HCT116 (cell line): Measurements from ENCODE around the gene CD1B. TPM values are rescaled to one million over a fixed set of nuclear protein-coding genes. Genes with fewer than 3 reads are reported as not detected.

Source experiments
- ATAC-seq: fragments of 200-7000 bp; cut with Tn5 transposase; 2 replicates; pipeline ENCODE4 v1.9.1; 2020; ENCODE audit warnings: mild to moderate bottlenecking, moderate library complexity
- BruUV-seq: library from RNA; stranded (reverse); fragments of 400-500 nt; replicated peaks from 2 replicates; lab custom pipeline; 2021; lab: Mats Ljungman, UMichigan
- CTCF ChIA-PET: fragments of 300-600 bp; sonication (Branson Sonifier 250); formaldehyde crosslinking; loops from one replicate; lab custom pipeline; 2021; ENCODE audit warnings: antibody characterized with exemption; lab: Charles Lee
- POLR2A ChIA-PET: fragments of 300-600, 350-600 bp; sonication (Branson Sonifier 250); formaldehyde crosslinking; loops from one replicate; lab custom pipeline; 2021; ENCODE audit warnings: antibody characterized with exemption; lab: Charles Lee
- RAD21 ChIA-PET, 2 experiments: fragments of 300-600 bp; sonication (Branson Sonifier 250); formaldehyde crosslinking; loops; one replicate each; lab custom pipeline; 2023; ENCODE audit warnings: low total read pairs in 2 of 2; ENCODE audit not compliant: uncharacterized antibody in 2 of 2, unreplicated experiment in 2 of 2, low non-redundant PET in 1 of 2; lab: Charles Lee
- DNase-seq: peaks from one replicate; pipeline ENCODE4 v3.0.0-alpha.2; 2010; ENCODE audit warnings: low read depth, low spot score
- H2AFZ ChIP-seq: fragments of 200-600 bp; shearing (Covaris generic), sonication (generic); 2 replicates; pipeline ENCODE4 v1.6.1; 2017; ENCODE audit warnings: low read depth, mixed run types, mixed read lengths, antibody characterized with exemption, low read length; ENCODE audit not compliant: poor library complexity, severe bottlenecking
- H3K27ac ChIP-seq: 2 replicates; pipeline ENCODE4 v1.5.1; 2012; ENCODE audit warnings: low read depth, low read length
- H3K27me3 ChIP-seq: fragments of 200-600 bp; sonication (generic); 2 replicates; pipeline ENCODE4 v1.6.1; 2016; ENCODE audit warnings: mixed run types, low read length, mixed read lengths; ENCODE audit not compliant: insufficient read depth
- H3K36me3 ChIP-seq, 2 experiments: fragments of 200-500 bp in 1 of 2; fragments of 200-600 bp in 1 of 2; sonication (Bioruptor generic) in 1 of 2; sonication (generic) in 1 of 2; 2 replicates each; pipeline versions ENCODE4 v1.5.1 to v1.6.1; 2014 to 2016; ENCODE audit warnings: low read length in 2 of 2, inconsistent platforms in 1 of 2, mixed read lengths in 1 of 2, mixed run types in 1 of 2; ENCODE audit not compliant: insufficient read depth in 2 of 2, control insufficient read depth in 1 of 2
- H3K4me1 ChIP-seq, 2 experiments: fragments of 200-600 bp in 1 of 2; sonication (generic) in 1 of 2; 2 replicates each; pipeline versions ENCODE4 v1.5.1 to v1.6.1; 2012 to 2017; ENCODE audit warnings: low read length in 2 of 2, inconsistent platforms in 1 of 2, mild to moderate bottlenecking in 1 of 2, mixed read lengths in 1 of 2, mixed run types in 1 of 2, moderate library complexity in 1 of 2; ENCODE audit not compliant: insufficient read depth in 2 of 2, control insufficient read depth in 1 of 2
- H3K4me2 ChIP-seq: fragments of 200-600 bp; sonication (generic); 2 replicates; pipeline ENCODE4 v1.6.1; 2017; ENCODE audit warnings: mixed run types, low read length, mixed read lengths
- H3K4me3 ChIP-seq, 2 experiments: fragments of 200-600 bp in 1 of 2; sonication (generic) in 1 of 2; replicated peaks in 1 of 2; 2 replicates each; pipeline ENCODE4 v1.5.1; 2011 to 2016; ENCODE audit warnings: low read length in 2 of 2, control low read depth in 1 of 2, low read depth in 1 of 2, mild to moderate bottlenecking in 1 of 2, mixed read lengths in 1 of 2, mixed run types in 1 of 2
- H3K79me2 ChIP-seq: fragments of 200-600 bp; sonication (generic); 2 replicates; pipeline ENCODE4 v1.6.1; 2017; ENCODE audit warnings: mild to moderate bottlenecking, mixed run types, low read length, moderate library complexity, mixed read lengths; ENCODE audit not compliant: insufficient read depth
- H3K9ac ChIP-seq: fragments of 200-600 bp; sonication (generic); 2 replicates; pipeline ENCODE4 v1.6.1; 2016; ENCODE audit warnings: low read length, mixed read lengths
- H3K9me2 ChIP-seq: fragments of 200-600 bp; sonication (generic), shearing (Covaris generic); 2 replicates; pipeline ENCODE4 v1.6.1; 2017; ENCODE audit warnings: mixed run types, mild to moderate bottlenecking, moderate library complexity; ENCODE audit not compliant: insufficient read depth
- H3K9me3 ChIP-seq, 2 experiments: fragments of 200-500 bp in 1 of 2; fragments of 200-600 bp in 1 of 2; sonication (Bioruptor generic) in 1 of 2; sonication (generic) in 1 of 2; 2 replicates each; pipeline ENCODE4 v1.6.1; 2014 to 2017; ENCODE audit warnings: low read length in 2 of 2, mixed read lengths in 2 of 2, inconsistent platforms in 1 of 2, low read depth in 1 of 2, mild to moderate bottlenecking in 1 of 2, mixed run types in 1 of 2, moderate library complexity in 1 of 2; ENCODE audit not compliant: control insufficient read depth in 1 of 2, insufficient read depth in 1 of 2
- H4K20me1 ChIP-seq: fragments of 200-600 bp; sonication (generic), shearing (Covaris generic); 2 replicates; pipeline ENCODE4 v1.6.1; 2017; ENCODE audit warnings: mixed run types, mild to moderate bottlenecking, moderate library complexity; ENCODE audit not compliant: insufficient read depth
- CEBPB ChIP-seq: IDR thresholded peaks from 2 replicates; pipeline ENCODE4 v1.6.1; 2012; ENCODE audit warnings: low read depth
- CTCF ChIP-seq, 3 experiments: fragments of 200-600 bp in 1 of 3; sonication (generic) in 1 of 3; IDR thresholded peaks in 2 of 3; conservative IDR thresholded peaks in 1 of 3; 2 replicates each; pipeline ENCODE4 v1.5.1; 2012 to 2017; ENCODE audit warnings: low read depth in 2 of 3, low read length in 2 of 3, antibody characterized with exemption in 1 of 3, borderline replicate concordance in 1 of 3, control low read depth in 1 of 3, mild to moderate bottlenecking in 1 of 3, mixed read lengths in 1 of 3, mixed run types in 1 of 3, moderate library complexity in 1 of 3; ENCODE audit not compliant: insufficient read depth in 1 of 3
- EGR1 ChIP-seq: IDR thresholded peaks from 2 replicates; pipeline ENCODE4 v1.6.1; 2012; ENCODE audit warnings: low read depth
- ELF1 ChIP-seq: IDR thresholded peaks from 2 replicates; pipeline ENCODE4 v1.6.1; 2012; ENCODE audit warnings: low read depth, borderline replicate concordance
- EZH2 ChIP-seq: fragments of 200-600 bp; sonication (generic); IDR thresholded peaks from 2 replicates; pipeline ENCODE4 v1.6.1; 2017; ENCODE audit warnings: antibody characterized with exemption, mixed run types
- EZH2phosphoT487 ChIP-seq: fragments of 200-600 bp; IDR thresholded peaks from 2 replicates; pipeline ENCODE4 v1.6.1; 2018; ENCODE audit warnings: antibody characterized with exemption, borderline replicate concordance
- FOSL1 ChIP-seq: IDR thresholded peaks from 2 replicates; pipeline ENCODE4 v1.6.1; 2012; ENCODE audit warnings: low read depth
- JUND ChIP-seq: IDR thresholded peaks from 2 replicates; pipeline ENCODE4 v1.6.1; 2012
- MAX ChIP-seq: IDR thresholded peaks from 2 replicates; pipeline ENCODE4 v1.6.1; 2012
- RAD21 ChIP-seq: IDR thresholded peaks from 2 replicates; pipeline ENCODE4 v1.6.1; 2012; ENCODE audit warnings: low read depth, mild to moderate bottlenecking
- REST ChIP-seq: IDR thresholded peaks from 2 replicates; pipeline ENCODE4 v1.6.1; 2012; ENCODE audit warnings: low read depth
- SIN3A ChIP-seq: IDR thresholded peaks from 2 replicates; pipeline ENCODE4 v1.6.1; 2012; ENCODE audit warnings: low read depth
- SP1 ChIP-seq: IDR thresholded peaks from 2 replicates; pipeline ENCODE4 v1.6.1; 2012; ENCODE audit warnings: low read depth
- SRF ChIP-seq: IDR thresholded peaks from 2 replicates; pipeline ENCODE4 v1.6.1; 2012; ENCODE audit warnings: low read depth
- TCF7L2 ChIP-seq: IDR thresholded peaks from 2 replicates; pipeline ENCODE4 v1.7.0; 2011; ENCODE audit warnings: borderline replicate concordance, inconsistent platforms; ENCODE audit not compliant: insufficient read depth, insufficient read length; ENCODE audit errors: extremely low read depth
- YY1 ChIP-seq: IDR thresholded peaks from 2 replicates; pipeline ENCODE4 v1.6.1; 2011; ENCODE audit warnings: low read length, low read depth, moderate library complexity, mild to moderate bottlenecking; ENCODE audit not compliant: insufficient replicate concordance; ENCODE audit errors: extremely low read depth
- ZFX ChIP-seq: fragments of 450-650 bp; IDR thresholded peaks from 2 replicates; pipeline ENCODE4 v1.6.1; 2017
- ZNF274 ChIP-seq: fragments of 200-500 bp; sonication (Bioruptor generic); IDR thresholded peaks from 2 replicates; pipeline ENCODE4 v1.6.1; 2014; ENCODE audit warnings: mild to moderate bottlenecking, low read depth, low read length, inconsistent platforms
- intact Hi-C: fragments of 100-400 bp; cut with micrococcal nuclease; formaldehyde crosslinking; loops from 2 replicates; pipeline ENCODE4 v1.10.0; 2022
- total RNA-seq: library from RNA; stranded (reverse); gene quantifications from one replicate; pipeline ENCODE4 v1.2.1, GENCODE V29; 2021; ENCODE audit not compliant: unreplicated experiment
- TF ChIP-seq, protein P1 (sequence below): IDR thresholded peaks from 2 replicates; pipeline ENCODE4 v1.6.1; 2011; ENCODE audit warnings: mild to moderate bottlenecking, low read length, moderate library complexity; ENCODE audit not compliant: insufficient replicate concordance; ENCODE audit errors: extremely low read depth
- TF ChIP-seq, protein P2 (sequence below): IDR thresholded peaks from 2 replicates; pipeline ENCODE4 v1.6.1; 2012

CD1B gene
- total RNA-seq, 1 experiment from 2014 or later: not detected

- RAD21 ChIA-PET: no interaction called here
- no TSS peak for BruUV-seq
- no peak overlapping the region for H3K4me2 ChIP-seq
- intact Hi-C loops: no loop called here
- CTCF ChIA-PET: interaction anchor here (1.4 kb wide), 1 partner anchor 126 kb away, joined by 15 read pairs; no protein-coding TSS in a partner anchor
- no peak overlapping the region for H3K9ac ChIP-seq
- ATAC-seq (no peak), DNase-seq (no peak)
- peaks cover 16% of the 10 kb centered on the region; the same call in 1 of the 2 replicates for H3K27me3 ChIP-seq
- H3K4me1 ChIP-seq: no peaks in the 10 kb centered on the region
- TF ChIP-seq CTCF (IDR thresholded peaks at IDR 0.05 in 2 of 3, conservative IDR thresholded peaks at IDR 0.05 in 1 of 3; ENCODE audit: borderline replicate concordance in 1 of 3, insufficient read depth in 1 of 3, low read depth in 2 of 3, low read length in 2 of 3) (no peak), SRF (no peak), SP1 (no peak), MAX (no peak), ELF1 (no peak), ZFX (no peak), TCF7L2 (no peak), REST (no peak), YY1 (no peak), SIN3A (no peak), ZNF274 (no peak), JUND (no peak), EGR1 (no peak), RAD21 (no peak), FOSL1 (no peak), EZH2 (no peak), CEBPB (no peak), EZH2phosphoT487 (no peak)
- TF ChIP-seq, protein P1, sequence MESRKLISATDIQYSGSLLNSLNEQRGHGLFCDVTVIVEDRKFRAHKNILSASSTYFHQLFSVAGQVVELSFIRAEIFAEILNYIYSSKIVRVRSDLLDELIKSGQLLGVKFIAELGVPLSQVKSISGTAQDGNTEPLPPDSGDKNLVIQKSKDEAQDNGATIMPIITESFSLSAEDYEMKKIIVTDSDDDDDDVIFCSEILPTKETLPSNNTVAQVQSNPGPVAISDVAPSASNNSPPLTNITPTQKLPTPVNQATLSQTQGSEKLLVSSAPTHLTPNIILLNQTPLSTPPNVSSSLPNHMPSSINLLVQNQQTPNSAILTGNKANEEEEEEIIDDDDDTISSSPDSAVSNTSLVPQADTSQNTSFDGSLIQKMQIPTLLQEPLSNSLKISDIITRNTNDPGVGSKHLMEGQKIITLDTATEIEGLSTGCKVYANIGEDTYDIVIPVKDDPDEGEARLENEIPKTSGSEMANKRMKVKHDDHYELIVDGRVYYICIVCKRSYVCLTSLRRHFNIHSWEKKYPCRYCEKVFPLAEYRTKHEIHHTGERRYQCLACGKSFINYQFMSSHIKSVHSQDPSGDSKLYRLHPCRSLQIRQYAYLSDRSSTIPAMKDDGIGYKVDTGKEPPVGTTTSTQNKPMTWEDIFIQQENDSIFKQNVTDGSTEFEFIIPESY: no peak
- TF ChIP-seq, protein P2, sequence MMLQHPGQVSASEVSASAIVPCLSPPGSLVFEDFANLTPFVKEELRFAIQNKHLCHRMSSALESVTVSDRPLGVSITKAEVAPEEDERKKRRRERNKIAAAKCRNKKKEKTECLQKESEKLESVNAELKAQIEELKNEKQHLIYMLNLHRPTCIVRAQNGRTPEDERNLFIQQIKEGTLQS: no peak
- POLR2A ChIA-PET: no interaction called here
- no peaks in the 10 kb centered on the region for H3K79me2 ChIP-seq
- no peaks in the 10 kb centered on the region for H4K20me1 ChIP-seq
- H3K9me3 ChIP-seq: no peaks in the 10 kb centered on the region
- no peak overlapping the region for H3K4me3 ChIP-seq
- no peaks in the 10 kb centered on the region for H3K36me3 ChIP-seq
- H3K9me2 ChIP-seq: no peaks in the 10 kb centered on the region
- H3K27ac ChIP-seq: no peak overlapping the region
- no peak overlapping the region for H2AFZ ChIP-seq
These were observed 783 bp downstream of the CD1B start for GRCh38 chr1:158330391-158331105.
